ENCODE measurements around the gene NPIPB8. TPM values are rescaled to one million over a fixed set of nuclear protein-coding genes. Genes with fewer than 3 reads are reported as not detected.
A peak's percentile ranks its signal among the peaks of the same experiment; 100 is the strongest.

The NPIPB8 gene
- total and polyA plus RNA-seq, 9 of the 15 experiments (the other 6 are each of a cell fraction or from before 2014, with no cell fraction given): 0.16 TPM; not detected in 8

GRCh38 chr16:28609631-28610594, 28.0 kb upstream of the NPIPB8 start, which contains the start of gene SULT1A1 (continued):
- TF ChIP-seq STAG1 (CRISPR knock-in tag; IDR thresholded peaks at IDR 0.05; ENCODE audit: borderline replicate concordance) (no peak), ATF7 (IDR thresholded peaks at IDR 0.05) (no peak), FOXJ2 (tag; IDR thresholded peaks at IDR 0.05) (no peak), TBP (optimal IDR thresholded peaks at IDR 0.05; ENCODE audit: low read depth, low read length) (no peak), ZNF589 (CRISPR knock-in tag; IDR thresholded peaks at IDR 0.05; ENCODE audit: low read depth) (no peak), BRCA1 (IDR thresholded peaks at IDR 0.05) (no peak), BRCA1 (CRISPR knock-in tag; IDR thresholded peaks at IDR 0.05) (no peak), SMARCA4 (IDR thresholded peaks at IDR 0.05) (no peak), ARID2 (IDR thresholded peaks at IDR 0.05) (no peak), ZBTB40 (IDR thresholded peaks at IDR 0.05) (no peak), ZBTB40 (CRISPR knock-in tag; IDR thresholded peaks at IDR 0.05) (no peak), KDM5B (IDR thresholded peaks at IDR 0.05; ENCODE audit: insufficient replicate concordance, low read depth, low read length) (peak; percentile 40), ZSCAN32 (CRISPR knock-in tag; IDR thresholded peaks at IDR 0.05) (no peak), RAD21 (CRISPR knock-in tag; conservative IDR thresholded peaks at IDR 0.05 in 1 of 2, IDR thresholded peaks at IDR 0.05 in 1 of 2) (no peak)
- TF ChIP-seq, protein P1, sequence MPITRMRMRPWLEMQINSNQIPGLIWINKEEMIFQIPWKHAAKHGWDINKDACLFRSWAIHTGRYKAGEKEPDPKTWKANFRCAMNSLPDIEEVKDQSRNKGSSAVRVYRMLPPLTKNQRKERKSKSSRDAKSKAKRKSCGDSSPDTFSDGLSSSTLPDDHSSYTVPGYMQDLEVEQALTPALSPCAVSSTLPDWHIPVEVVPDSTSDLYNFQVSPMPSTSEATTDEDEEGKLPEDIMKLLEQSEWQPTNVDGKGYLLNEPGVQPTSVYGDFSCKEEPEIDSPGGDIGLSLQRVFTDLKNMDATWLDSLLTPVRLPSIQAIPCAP (CRISPR knock-in tag; IDR thresholded peaks at IDR 0.05; ENCODE audit: borderline replicate concordance): no peak
- TF ChIP-seq, protein P2, sequence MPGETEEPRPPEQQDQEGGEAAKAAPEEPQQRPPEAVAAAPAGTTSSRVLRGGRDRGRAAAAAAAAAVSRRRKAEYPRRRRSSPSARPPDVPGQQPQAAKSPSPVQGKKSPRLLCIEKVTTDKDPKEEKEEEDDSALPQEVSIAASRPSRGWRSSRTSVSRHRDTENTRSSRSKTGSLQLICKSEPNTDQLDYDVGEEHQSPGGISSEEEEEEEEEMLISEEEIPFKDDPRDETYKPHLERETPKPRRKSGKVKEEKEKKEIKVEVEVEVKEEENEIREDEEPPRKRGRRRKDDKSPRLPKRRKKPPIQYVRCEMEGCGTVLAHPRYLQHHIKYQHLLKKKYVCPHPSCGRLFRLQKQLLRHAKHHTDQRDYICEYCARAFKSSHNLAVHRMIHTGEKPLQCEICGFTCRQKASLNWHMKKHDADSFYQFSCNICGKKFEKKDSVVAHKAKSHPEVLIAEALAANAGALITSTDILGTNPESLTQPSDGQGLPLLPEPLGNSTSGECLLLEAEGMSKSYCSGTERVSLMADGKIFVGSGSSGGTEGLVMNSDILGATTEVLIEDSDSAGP (CRISPR knock-in tag; IDR thresholded peaks at IDR 0.05): no peak

Measured in K562 (cell line).